ENCODE data around the gene CCDC6. TPM values are rescaled to one million over a fixed set of nuclear protein-coding genes. Genes with fewer than 3 reads are reported as not detected.

CCDC6 gene
- total RNA-seq, 1 experiment from 2014 or later, result 37.6 TPM

GRCh38 chr10:59829601-59830000, 76.8 kb downstream of the CCDC6 start:
- H3K9me2 ChIP-seq (replicated peaks; ENCODE audit: low read length), result no peaks in the 10 kb centered on the region
- ChIA-PET CTCF (no interaction called here), POLR2A (ENCODE audit: unreplicated experiment) (no interaction called here)
- no peaks in the 10 kb centered on the region for H3K27me3 ChIP-seq (ENCODE audit: low read length)
- no peaks in the 10 kb centered on the region for H3K4me1 ChIP-seq (ENCODE audit: insufficient read depth, low read length)
- no peaks in the 10 kb centered on the region for H3F3A ChIP-seq (ENCODE audit: low read length, unreplicated experiment)
- H2AFZ ChIP-seq (ENCODE audit: low read length), result no peak overlapping the region
- BruUV-seq (replicated peaks), result no TSS peak
- H3K36me3 ChIP-seq (ENCODE audit: low read depth, low read length), result peaks cover 32% of the 10 kb centered on the region
- no peak overlapping the region for H3K4me2 ChIP-seq (ENCODE audit: low read length)
- H4K20me1 ChIP-seq (ENCODE audit: low read length), result no peaks in the 10 kb centered on the region
- 0 out of 2 replicates have a peak, but pooled peaks cover 4% of the 10 kb centered on the region for H3K79me2 ChIP-seq (ENCODE audit: low read length)
- DNase-seq, result no peak
- H3K4me3 ChIP-seq (ENCODE audit: low read length), result no peak overlapping the region
- no peak for TF ChIP-seq EZH2 (IDR thresholded peaks at IDR 0.05; ENCODE audit: low read length, unreplicated experiment)
- TF ChIP-seq, protein P1, sequence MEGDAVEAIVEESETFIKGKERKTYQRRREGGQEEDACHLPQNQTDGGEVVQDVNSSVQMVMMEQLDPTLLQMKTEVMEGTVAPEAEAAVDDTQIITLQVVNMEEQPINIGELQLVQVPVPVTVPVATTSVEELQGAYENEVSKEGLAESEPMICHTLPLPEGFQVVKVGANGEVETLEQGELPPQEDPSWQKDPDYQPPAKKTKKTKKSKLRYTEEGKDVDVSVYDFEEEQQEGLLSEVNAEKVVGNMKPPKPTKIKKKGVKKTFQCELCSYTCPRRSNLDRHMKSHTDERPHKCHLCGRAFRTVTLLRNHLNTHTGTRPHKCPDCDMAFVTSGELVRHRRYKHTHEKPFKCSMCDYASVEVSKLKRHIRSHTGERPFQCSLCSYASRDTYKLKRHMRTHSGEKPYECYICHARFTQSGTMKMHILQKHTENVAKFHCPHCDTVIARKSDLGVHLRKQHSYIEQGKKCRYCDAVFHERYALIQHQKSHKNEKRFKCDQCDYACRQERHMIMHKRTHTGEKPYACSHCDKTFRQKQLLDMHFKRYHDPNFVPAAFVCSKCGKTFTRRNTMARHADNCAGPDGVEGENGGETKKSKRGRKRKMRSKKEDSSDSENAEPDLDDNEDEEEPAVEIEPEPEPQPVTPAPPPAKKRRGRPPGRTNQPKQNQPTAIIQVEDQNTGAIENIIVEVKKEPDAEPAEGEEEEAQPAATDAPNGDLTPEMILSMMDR (conservative IDR thresholded peaks at IDR 0.05; ENCODE audit: low read depth, low read length), result no peak
- intact Hi-C loops (cut with micrococcal nuclease), result no loop called here
- H3K27ac ChIP-seq (ENCODE audit: low read length), result no peak overlapping the region
- no peak overlapping the region for H3K9ac ChIP-seq (ENCODE audit: low read length)
- H3K9me3 ChIP-seq (ENCODE audit: low read length), result no peaks in the 10 kb centered on the region
- ATAC-seq, result no peak

DNA sequence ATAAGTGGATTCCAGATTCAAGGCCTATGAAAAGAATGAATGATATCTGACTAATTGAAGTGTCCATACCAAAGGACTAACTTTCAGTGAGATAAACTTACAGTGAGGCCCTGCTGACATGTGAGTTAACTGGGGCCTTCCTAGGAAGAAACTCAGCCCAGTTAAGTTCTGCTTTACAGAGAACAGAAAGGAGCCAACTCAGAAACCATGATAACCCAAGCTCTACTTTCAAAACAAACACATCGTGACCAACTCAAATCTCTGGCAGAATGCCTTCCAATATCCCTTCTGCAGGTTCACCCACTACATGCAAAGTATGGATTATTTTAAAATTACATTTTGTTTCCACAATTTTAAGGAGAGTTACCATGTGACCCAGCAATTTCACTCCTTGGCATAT, 77.3 kb downstream of the CCDC6 start:
- POLR2A ChIA-PET (ENCODE audit: unreplicated experiment), result no interaction called here
- H3K4me2 ChIP-seq (ENCODE audit: low read length), result no peak overlapping the region

DNA sequence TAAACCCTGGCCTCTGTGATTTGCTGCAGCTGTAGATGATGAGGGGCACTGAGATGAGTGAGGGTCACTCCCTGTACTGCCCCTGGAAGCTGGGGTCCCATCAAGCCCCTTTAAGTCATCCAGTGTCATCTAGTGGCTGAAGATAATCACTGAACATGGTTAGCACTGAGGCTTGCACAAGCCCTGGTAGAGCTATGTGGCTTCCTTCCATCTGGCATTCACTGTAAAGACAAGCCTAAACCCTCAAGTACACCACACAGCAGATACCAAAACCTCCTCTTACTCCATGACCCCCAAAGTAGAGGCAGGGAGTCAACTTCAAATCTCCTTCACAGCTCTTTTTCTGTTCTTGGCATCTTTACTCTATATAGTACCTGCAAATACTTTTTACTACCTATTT, 80.4 kb downstream of the CCDC6 start:
- CTCF ChIA-PET, result no interaction called here
- no peak for TF ChIP-seq EZH2 (IDR thresholded peaks at IDR 0.05; ENCODE audit: low read length, unreplicated experiment)
- H3F3A ChIP-seq (ENCODE audit: low read length, unreplicated experiment), result no peaks in the 10 kb centered on the region
- 0 out of 2 replicates have a peak, but pooled peaks cover 8% of the 10 kb centered on the region for H3K79me2 ChIP-seq (ENCODE audit: low read length)
- peaks cover 18% of the 10 kb centered on the region for H3K36me3 ChIP-seq (ENCODE audit: low read depth, low read length)
- H4K20me1 ChIP-seq (ENCODE audit: low read length), result no peaks in the 10 kb centered on the region
- no peaks in the 10 kb centered on the region for H3K9me3 ChIP-seq (ENCODE audit: low read length)
- H3K27me3 ChIP-seq (ENCODE audit: low read length), result no peaks in the 10 kb centered on the region
- POLR2A ChIA-PET (ENCODE audit: unreplicated experiment), result no interaction called here
- intact Hi-C loops (cut with micrococcal nuclease), result no loop called here
- no peaks in the 10 kb centered on the region for H3K9me2 ChIP-seq (replicated peaks; ENCODE audit: low read length)
- H2AFZ ChIP-seq (ENCODE audit: low read length), result no peak overlapping the region
- ATAC-seq (no peak), DNase-seq (no peak)
- H3K4me1 ChIP-seq (ENCODE audit: insufficient read depth, low read length), result no peaks in the 10 kb centered on the region
- BruUV-seq (replicated peaks), result no TSS peak
- no peak overlapping the region for H3K4me3 ChIP-seq (ENCODE audit: low read length)
- no peak overlapping the region for H3K27ac ChIP-seq (ENCODE audit: low read length)
- H3K4me2 ChIP-seq (ENCODE audit: low read length), result no peak overlapping the region
- H3K9ac ChIP-seq (ENCODE audit: low read length), result no peak overlapping the region

More for the DNA sequence above, 77.3 kb downstream of the CCDC6 start:
- no peaks in the 10 kb centered on the region for H3K27me3 ChIP-seq (ENCODE audit: low read length)
- intact Hi-C loops (cut with micrococcal nuclease), result no loop called here
- no peaks in the 10 kb centered on the region for H3K4me1 ChIP-seq (ENCODE audit: insufficient read depth, low read length)
- no TSS peak for BruUV-seq (replicated peaks)
- H3K36me3 ChIP-seq (ENCODE audit: low read depth, low read length), result peaks cover 32% of the 10 kb centered on the region
- ATAC-seq (no peak), DNase-seq (no peak)
- no peak overlapping the region for H2AFZ ChIP-seq (ENCODE audit: low read length)
- no peaks in the 10 kb centered on the region for H3K9me2 ChIP-seq (replicated peaks; ENCODE audit: low read length)
- H3K9ac ChIP-seq (ENCODE audit: low read length), result no peak overlapping the region
- H3F3A ChIP-seq (ENCODE audit: low read length, unreplicated experiment), result no peaks in the 10 kb centered on the region
- H4K20me1 ChIP-seq (ENCODE audit: low read length), result no peaks in the 10 kb centered on the region
- CTCF ChIA-PET, result no interaction called here
- H3K79me2 ChIP-seq (ENCODE audit: low read length), result 0 out of 2 replicates have a peak, but pooled peaks cover 8% of the 10 kb centered on the region
- no peaks in the 10 kb centered on the region for H3K9me3 ChIP-seq (ENCODE audit: low read length)
- TF ChIP-seq, protein P1 (conservative IDR thresholded peaks at IDR 0.05; ENCODE audit: low read depth, low read length), result no peak
- TF ChIP-seq EZH2phosphoT487 (IDR thresholded peaks at IDR 0.05; ENCODE audit: borderline replicate concordance, low read length), result no peak
- no peak for TF ChIP-seq EZH2 (IDR thresholded peaks at IDR 0.05; ENCODE audit: low read length, unreplicated experiment)
- H3K27ac ChIP-seq (ENCODE audit: low read length), result no peak overlapping the region
- no peak overlapping the region for H3K4me3 ChIP-seq (ENCODE audit: low read length)
